Activated naive CD8-positive, alpha-beta T cell treated with anti-CD3 and anti-CD28 coated beads, Interleukin-2, amount 50 U/mL, for 16 hours (primary cell): ENCODE results near the gene TBC1D5.

ENCODE experiments used
- DNase-seq: peaks from one replicate; pipeline ENCODE4 v3.0.0-alpha.2; 2020; ENCODE audit warnings: low read depth, low spot score

TBC1D5 gene

DNA sequence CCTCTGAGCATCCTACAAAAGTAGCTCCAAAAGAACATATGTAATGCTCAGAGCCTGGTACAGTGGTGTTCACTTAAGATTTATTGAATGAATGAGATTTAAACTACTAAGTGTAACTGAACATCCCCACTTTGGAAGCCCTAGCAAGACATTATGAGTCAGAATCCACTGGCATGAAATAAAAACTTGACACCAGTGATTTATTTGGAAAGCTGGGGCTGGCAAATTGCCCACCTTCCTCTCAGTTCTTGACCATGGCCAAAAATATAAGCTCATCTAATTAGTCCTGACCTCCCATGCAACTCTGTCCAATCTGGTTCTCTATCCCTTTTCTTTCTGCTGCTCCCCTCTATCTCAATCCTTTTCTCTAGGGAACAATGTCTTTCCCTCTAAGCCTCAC, 439.7 kb downstream of the TBC1D5 start:
- no peak for DNase-seq

DNA sequence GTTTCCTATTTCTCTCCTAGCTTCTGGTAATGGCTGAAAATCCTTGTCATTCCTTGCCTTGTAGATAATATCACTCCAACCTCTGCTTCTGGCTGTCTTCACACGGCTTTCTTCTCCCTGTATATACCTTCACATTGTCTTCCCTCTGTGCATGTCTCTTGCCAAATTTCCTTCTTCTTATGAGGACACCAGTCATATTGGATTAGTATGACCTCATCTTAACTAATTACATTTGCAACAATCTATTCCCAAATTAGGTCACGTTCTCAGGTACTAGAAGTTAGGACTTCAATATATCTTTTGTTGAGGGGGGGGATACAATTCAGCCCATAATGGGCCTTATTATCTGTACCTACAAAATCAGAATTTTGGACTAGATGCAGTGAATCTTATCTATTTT, 440.3 kb downstream of the TBC1D5 start:
- DNase-seq, result no peak

DNA sequence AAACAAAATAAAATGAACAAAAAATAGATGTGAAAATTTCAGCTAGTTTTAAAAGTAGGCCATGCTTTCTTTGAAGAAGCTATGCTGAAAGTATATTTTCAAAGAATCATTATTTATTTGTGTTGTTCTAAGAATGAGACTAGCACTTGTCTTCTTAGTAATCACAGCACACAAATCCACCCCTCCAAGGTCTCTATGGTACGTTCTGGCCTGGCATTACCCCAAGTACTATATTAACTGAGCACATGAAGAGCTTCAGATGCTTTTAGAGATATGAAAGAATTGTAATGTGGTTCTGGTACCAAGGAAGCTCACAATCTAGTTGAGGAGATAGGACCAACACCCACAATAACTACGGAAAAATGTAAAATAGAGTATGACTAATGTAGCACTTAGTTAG, 441.2 kb downstream of the TBC1D5 start:
- DNase-seq, result no peak

DNA sequence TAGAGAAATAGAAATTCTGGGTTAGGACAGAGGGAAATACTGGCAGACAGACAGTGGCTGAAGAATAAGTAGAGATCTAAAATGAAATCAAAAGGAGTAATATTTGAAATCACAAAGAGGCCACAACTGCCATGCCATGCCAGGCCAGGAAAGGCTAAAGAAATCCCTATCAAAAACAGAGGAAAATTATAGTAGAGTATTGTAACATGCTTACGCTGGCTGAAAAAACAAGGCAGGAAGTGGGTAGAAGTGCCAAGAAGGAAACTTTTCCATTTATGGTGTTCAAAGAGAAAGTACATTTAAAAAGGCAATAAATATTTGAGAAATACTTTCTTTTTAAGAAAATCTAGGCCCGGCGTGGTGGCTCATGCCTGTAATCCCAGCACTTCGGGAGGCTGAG, 442.0 kb downstream of the TBC1D5 start:
- DNase-seq, result no peak

DNA sequence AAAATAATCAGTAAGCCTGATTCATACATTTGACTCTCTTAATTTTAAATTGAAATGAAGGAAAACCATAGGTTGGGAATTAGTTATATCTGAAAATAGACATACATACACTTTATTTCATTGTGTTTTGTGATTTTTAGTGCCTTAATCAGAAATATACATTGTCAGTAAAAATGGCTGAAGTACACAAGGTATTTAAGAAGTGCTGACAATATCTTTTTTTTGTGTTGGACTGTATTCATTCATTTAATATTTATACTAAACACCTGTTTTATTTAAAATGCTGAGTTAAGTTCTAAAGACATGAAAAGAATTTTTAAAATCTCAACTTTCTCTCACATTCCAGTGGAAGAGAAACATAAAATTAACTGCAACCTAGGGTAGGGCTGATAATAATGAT, 444.4 kb downstream of the TBC1D5 start:
- DNase-seq, result no peak

DNA sequence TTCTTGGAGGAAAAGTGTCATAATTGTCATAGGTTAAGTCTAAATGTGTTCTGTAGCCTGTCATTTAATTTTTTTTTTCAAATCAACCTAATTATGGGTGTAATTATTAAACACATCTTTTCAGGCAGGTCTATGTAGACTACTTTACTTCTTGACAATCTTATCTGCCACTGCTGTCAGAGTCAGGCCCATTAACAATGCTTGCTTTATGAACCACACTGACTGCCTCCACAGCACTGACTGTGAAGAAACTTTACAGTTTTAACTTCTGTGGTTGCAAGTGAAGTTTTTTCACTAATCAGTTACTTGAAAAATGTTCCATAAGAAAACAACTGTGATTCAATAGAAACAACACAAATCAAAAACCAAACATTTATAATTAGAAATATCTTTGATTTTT, 449.9 kb downstream of the TBC1D5 start:
- no peak for DNase-seq

DNA sequence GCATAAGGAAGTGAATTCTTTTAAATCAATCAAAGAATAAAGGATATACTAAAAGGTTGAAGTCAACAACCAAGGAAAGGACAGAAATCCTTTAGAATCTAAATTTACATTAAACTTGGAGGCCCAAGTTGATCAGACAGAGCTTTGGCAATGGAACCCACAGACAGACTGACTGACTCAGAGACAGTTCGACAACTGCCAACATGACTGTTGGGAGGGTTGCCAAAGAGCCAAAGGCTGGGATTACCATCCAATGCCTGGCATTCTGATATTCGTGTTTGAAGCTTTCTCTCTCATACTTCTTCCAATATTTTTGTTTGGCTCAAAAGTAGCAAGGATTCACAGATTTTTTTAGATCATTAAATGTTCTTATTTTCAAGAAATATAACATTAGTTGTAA, 451.5 kb downstream of the TBC1D5 start:
- DNase-seq, result no peak

DNA sequence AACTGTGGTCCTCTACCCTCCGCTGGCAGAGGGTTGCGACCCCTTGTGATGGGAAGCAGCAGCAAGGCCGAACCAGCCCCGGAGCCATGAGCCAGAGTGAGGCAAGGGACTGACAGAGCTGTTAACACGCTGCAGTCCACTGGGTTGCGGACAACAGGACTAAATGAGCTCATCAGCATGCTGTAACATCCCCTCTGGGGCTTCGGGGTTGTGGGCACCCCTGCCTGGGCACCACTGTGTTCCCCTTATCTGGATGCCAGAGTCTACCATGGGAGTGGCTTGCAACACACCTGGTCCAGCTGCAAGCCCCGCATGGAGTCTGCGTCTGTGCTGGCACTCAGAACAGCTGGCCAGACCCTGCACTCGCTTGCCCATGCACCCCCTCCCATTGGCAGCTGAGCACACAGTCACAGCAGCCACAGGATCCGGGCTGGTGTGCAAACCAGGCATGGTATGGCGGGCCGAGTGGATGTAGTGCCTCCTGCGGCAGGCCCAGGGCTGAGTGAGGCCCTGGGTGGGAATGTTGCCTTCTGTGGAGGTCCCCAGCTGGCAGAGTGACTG, 453.5 kb downstream of the TBC1D5 start:
- DNase-seq, result no peak

DNA sequence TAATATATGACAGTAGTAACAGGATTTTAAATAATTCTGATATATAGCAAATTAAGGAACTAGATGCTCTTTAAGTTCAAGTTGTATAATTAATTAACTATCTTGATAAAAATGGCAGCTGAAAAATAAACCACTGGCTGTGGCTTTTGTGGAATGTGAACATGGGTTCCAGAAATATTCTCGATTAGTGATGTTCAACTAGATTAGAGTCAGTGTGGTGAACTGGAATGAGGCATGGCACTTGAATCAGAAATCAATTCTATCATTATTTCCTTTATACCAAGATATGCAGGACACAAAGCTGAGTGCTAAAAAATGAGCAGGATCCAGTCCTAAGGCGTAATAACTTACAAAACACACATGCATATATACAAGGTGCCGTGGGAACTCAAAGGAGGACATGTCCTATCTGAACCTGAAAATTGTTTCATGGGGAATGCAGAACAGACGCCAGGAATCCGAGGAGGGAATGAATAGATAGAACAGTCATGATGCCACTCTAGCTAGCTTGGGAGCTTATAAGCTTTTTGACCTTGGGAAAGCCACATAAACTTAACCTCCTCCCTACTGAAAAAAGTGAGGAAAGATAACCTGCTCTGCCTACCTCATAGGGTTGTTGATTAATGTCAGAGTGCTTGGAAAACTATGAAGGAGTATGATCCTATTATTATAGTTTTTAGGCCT, 455.3 kb downstream of the TBC1D5 start:
- DNase-seq, result no peak

DNA sequence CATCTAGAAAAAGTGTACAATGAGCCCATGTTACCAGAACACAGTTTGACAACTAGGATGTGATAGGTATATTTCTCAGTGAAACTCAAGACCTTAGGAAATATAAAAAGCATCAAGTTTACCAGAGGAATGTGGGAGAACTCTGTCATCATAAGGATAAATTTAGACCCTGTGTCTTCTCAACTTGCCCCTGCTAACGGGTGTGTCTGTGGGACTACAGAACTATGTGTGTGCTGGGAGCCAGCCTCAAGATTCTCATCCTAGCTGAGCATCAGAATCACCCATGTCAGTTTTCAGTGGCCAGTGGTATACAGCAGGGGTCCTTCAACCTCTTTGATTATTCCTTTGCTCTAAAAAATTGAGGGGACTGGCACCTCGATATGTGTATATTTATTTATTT, 464.4 kb downstream of the TBC1D5 start:
- no peak for DNase-seq

DNA sequence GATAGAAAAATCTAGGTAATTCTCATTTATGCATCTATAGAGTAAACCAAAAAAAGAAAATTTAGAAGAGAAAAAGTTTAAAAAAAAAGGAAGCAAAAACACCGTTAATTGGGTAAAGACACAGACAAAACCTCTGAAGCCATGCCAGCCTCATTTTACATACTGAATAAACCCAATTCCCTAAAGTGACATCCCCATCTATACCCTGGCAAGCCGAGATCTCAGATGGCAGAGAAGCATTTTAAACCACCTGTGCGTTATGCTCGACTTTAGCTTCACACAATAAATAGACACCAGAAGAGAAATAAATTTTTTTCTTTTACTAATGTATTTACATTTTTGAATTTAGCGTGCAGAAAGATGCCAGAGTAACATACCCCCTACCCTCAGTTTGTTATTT, 475.6 kb downstream of the TBC1D5 start:
- DNase-seq, result no peak

DNA sequence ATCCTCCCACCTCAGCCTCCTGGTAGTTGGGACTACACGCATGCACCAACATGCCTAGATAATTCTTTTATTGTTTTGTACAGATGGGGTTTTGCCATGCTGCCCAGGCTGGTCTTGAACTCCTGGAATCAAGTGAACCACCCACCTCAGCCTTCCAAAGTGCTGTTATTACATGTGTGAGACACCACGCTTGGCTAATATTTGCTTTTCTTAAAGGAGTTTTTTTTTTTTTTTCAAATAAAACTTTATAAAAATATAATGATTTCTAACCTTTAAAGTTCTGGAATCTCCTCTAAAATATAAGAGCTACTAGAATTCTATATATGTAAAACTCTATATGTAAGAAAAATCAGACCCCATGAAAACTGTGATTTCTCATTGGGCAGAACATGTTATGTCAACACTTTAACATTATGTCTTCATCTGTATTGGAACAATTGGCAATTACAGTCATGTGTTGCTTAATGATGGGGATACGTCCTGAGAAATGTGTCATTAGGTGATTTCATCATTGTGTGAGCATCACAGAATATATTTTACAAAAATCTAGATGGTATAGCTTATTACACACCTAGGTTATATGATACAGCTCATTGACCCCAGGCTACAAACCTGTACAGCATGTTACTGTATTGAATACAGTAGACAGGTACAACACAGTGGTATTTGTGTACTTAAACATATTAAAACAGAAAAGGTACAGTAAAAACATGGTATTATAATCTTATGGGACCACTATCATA, 480.6 kb downstream of the TBC1D5 start:
- no peak for DNase-seq

DNA sequence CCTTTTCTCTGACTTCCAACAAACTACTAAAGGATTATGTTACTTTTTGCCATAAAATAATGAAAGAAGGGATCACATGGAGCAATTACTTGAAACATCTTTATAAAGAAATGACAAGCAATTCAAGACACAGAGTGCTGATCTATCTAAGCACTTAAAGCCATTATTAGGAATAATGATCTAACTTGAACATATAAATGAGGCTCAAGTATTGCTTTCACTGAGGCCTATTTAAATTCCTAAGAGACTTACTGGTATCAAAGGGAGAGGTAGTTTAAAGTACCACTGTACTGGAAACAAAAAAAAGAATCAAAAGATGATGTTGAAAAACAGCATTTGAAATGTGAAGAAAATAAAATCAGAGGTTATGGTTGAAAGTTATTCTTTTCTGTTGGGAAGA, 482.2 kb downstream of the TBC1D5 start:
- DNase-seq, result no peak

DNA sequence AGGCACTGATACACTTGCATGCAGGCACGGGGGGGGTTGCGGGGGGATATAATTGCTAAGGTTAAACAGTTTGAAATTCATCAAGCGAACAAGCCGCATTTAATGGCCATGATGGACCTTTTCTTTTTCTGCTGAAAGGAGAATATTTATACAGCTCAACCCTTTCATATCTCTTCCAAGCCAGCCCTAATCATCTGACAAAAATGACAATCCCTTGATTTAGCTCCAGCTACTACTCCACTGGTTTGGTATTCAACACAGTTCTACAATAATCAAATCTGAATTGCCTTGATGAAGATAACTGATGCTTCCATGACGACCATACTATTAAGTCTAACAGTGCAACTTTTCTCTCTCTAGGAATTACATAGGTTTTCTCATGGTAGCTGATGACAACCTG, 482.7 kb downstream of the TBC1D5 start:
- no peak for DNase-seq

DNA sequence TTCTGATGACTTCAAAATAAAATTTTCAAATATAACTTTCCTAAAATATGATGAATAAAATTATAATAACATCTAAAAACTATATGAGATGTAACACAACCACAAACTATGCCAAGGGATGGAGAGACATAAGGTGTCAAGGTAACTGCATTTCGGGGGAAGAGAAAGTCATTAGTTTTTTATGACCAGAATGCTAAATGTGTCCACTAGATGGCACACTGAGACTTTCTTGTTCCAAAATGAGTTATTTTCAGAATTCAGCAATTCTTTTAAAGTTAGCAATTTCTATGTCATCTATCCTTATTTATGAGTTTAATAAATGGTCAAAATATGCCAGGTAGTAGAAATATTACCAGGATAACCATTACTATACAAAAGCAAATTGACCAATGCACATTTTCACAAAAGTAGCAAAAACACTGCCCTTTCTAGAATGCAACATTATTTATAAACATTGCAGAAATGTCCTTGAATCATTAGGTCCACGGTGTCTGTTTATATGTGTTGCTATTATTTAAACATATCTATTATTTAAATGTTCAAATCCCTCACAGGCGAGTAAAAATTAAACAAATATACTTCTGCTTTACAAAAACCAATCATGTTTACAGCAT, 483.5 kb downstream of the TBC1D5 start:
- DNase-seq, result no peak

DNA sequence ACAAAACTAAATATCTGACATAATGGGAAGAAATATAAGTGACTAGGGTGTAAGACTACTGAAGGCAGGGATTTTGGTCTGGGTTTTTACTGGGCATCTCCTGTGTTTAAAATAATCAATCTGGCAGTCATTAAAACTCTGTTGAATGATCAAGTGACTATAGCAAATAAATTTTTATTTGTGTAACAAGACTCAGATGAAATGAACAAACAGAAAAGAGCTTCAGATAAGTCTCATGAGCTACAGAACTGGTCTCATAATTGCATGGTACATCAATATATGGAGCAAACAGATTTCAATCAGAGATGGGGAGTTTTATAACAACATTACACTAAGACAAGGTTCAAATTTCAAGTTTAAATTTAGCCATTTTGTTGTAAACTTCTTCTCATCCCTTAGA, 485.2 kb downstream of the TBC1D5 start:
- no peak for DNase-seq

DNA sequence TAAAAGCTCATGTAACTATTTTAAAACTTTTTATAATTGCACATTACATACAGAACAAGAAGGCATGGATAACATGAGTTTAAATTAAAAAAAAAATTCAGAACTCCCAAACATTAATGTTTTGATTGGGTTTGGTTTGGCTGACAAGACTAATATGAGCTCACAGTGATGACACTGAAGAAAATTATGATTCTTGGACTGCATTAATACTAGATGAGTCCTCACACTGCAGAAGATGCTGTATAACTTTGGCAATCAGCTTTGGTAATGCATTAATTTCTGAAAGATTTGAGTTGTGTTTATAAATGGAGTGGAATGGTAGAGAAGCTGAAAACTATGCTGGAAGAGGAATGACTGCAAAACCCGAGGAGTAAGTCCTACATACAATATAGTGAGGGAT, 498.8 kb downstream of the TBC1D5 start:
- no peak for DNase-seq

DNA sequence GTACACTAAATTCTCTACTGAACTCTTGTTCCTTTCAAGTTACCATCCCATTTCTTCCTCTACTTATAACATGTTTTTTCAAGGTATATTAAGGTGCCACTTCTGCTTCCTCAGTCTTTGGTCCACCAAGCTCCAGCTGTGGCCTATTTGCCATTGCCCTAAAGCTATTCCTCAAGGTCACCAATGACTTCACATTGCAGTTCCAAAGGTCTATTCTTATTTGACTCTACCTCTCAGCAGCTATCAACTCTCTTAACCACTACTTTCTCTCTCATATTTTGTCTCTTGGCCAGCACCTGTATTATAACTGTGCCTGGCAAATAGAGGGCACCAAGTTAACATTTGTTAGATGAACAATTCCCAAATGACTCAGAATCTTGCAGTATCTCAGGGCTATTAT, 503.0 kb downstream of the TBC1D5 start:
- DNase-seq, result no peak

DNA sequence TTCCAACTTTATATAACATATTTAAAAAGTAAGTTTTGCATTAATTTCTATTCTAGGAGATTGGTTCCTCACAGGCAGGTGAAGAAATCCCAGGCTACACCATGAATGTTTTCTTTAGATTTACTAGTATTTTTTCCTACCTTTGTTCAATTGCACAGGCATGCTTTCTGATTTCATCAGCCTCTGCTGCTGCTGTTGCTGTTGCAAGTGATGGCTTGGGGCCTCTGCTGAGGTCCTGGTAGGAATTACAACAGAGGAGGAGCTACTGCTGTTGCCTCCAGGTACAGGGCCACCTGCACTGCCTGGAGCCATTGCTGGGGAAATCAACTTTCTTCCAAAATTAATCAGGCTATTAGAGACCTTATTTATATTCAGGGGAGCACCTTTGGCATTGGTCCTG, 504.4 kb downstream of the TBC1D5 start:
- DNase-seq, result no peak

DNA sequence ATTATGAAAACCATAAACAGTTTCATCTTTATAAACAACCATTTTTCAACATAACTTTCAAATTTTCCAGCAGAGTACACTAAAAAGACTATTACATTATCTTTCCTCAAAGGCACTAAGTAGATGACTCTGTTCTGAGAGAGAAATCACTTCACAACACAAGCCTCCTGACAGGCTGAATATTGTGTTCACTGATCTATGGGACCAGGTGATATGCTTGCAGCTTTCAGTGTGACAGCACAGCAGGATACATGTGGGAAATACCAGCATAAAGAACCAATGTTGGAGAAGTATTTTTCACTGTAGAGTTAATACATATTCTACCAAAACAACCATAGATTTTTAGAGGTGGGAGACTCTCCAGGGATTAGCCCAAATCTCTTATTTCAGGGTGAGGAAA, 507.1 kb downstream of the TBC1D5 start:
- DNase-seq, result no peak

DNA sequence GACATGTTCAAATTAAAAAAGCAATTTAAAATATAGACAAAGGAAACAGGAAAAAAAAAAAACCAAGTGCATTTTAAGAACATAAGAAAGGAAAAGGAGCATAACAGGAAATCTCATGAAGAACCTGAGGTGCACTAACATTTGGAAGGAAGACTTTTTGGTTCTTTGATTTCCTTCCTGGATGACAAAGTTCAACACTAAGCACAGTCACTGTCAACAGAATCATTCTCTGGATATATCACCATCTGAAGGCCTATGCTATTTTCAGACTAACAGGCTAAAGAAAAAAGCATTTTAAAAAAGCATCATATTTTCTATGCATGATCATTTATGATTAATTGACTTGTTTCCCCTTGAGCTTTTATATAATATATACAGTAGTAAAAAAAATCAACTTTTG, 508.0 kb downstream of the TBC1D5 start:
- DNase-seq, result no peak

DNA sequence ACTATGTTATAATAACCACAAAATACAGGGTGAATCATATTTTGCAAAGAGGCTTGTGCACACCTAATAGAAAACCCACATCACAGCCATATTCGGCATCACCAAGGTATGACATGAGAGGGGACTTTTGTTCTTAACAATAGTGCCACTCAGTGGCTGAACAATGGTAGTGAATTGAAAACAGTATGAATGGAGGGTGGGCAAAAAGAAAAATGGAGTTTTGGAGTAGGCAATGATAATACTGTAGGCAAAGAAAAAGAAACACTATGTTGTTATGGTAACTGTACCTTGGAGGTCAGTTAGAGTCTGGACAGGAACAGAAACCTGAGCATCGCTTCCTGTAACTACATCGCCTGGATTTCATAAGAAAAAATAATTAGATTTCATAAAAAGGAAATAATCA, 509.0 kb downstream of the TBC1D5 start:
- DNase-seq, result peak; percentile 6

DNA sequence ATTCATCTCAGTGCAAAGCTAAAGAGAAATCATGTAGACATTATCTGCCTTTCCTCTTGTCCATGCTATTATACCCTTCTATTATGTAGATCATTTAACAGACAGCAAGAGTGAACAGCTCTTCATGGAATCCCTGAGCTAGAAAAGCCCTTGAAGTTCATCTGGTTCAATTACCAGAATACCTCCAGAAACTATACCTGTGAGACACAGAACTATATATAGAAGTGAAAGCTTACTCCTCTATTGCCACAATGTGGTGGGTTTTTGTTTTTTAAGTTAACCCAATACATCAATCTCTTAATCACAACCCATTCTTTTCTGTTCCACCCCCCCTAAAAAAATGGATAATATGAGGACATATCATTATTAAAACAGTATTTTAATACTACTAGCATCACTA, 510.0 kb downstream of the TBC1D5 start:
- DNase-seq, result no peak
